Measurements from ENCODE around the gene RRP1B. TPM values are rescaled to one million over a fixed set of nuclear protein-coding genes. Genes with fewer than 3 reads are reported as not detected.

The RRP1B gene
- total and polyA plus RNA-seq, 2 experiments from 2014 or later, result 54.8 to 95.7 TPM

- peaks cover 3% of the 10 kb centered on the region; the same call in 1 of the 3 replicates for H3K9me3 Mint-ChIP-seq
- peak overlapping the region; percentile 92 for H3K4me2 ChIP-seq
- H3K27ac Mint-ChIP-seq, result no peak overlapping the region
- peaks cover 15% of the 10 kb centered on the region for H3K4me1 Mint-ChIP-seq
- H3K79me2 ChIP-seq (replicated peaks; ENCODE audit: insufficient read depth), result peaks cover 48% of the 10 kb centered on the region
- DNase-seq (ENCODE audit: low spot score) (no peak), ATAC-seq (peak; percentile 1; the same call in 2 of the 3 replicates)
- no peaks in the 10 kb centered on the region for H3K36me3 ChIP-seq (ENCODE audit: insufficient read depth)
- H3K27ac ChIP-seq (ENCODE audit: low read depth), result no peak overlapping the region
- no peaks in the 10 kb centered on the region; the same call in 2 of the 3 replicates for H3K36me3 Mint-ChIP-seq (ENCODE audit: low read depth)
- H3K9me2 ChIP-seq (ENCODE audit: insufficient read depth), result no peaks in the 10 kb centered on the region
- peak overlapping the region; percentile 86 for H3K4me3 ChIP-seq
- peaks cover 16% of the 10 kb centered on the region for H3K27me3 Mint-ChIP-seq (ENCODE audit: insufficient read depth, low read depth, poor library complexity)
- H3K4me1 ChIP-seq (ENCODE audit: insufficient read depth), result peaks cover 8% of the 10 kb centered on the region; the same call in 1 of the 2 replicates
- no peak overlapping the region for H2AFZ ChIP-seq
- peak overlapping the region; percentile 77 for H3K4me3 Mint-ChIP-seq
- 0 out of 2 replicates have a peak, but pooled peaks cover 3% of the 10 kb centered on the region for H3F3A ChIP-seq (replicated peaks; ENCODE audit: low read depth)
- H4K20me1 ChIP-seq (replicated peaks; ENCODE audit: insufficient read depth), result peaks cover 19% of the 10 kb centered on the region
- peaks cover 15% of the 10 kb centered on the region for H3K27me3 ChIP-seq (ENCODE audit: insufficient read depth)
- TF ChIP-seq NANOG (IDR thresholded peaks at IDR 0.05; ENCODE audit: borderline replicate concordance) (no peak), STAT1 (IDR thresholded peaks at IDR 0.05; ENCODE audit: unreplicated experiment) (no peak)
These were observed 61.3 kb downstream of the RRP1B start for GRCh38 chr21:43720539-43721166.

GRCh38 chr21:43721206-43721605, 61.8 kb downstream of the RRP1B start:
- Histone ChIP-seq H3K36me3 (ENCODE audit: insufficient read depth) (no peaks in the 10 kb centered on the region), H3K27ac (ENCODE audit: low read depth) (no peak overlapping the region), H2AFZ (no peak overlapping the region), H3K4me1 (ENCODE audit: insufficient read depth) (peaks cover 8% of the 10 kb centered on the region; the same call in 1 of the 2 replicates), H3F3A (replicated peaks; ENCODE audit: low read depth) (0 out of 2 replicates have a peak, but pooled peaks cover 3% of the 10 kb centered on the region), H3K79me2 (replicated peaks; ENCODE audit: insufficient read depth) (peaks cover 53% of the 10 kb centered on the region), H3K27me3 (ENCODE audit: insufficient read depth) (peaks cover 15% of the 10 kb centered on the region), H3K4me3 (no peak overlapping the region), H3K9me2 (ENCODE audit: insufficient read depth) (no peaks in the 10 kb centered on the region), H4K20me1 (replicated peaks; ENCODE audit: insufficient read depth) (peaks cover 19% of the 10 kb centered on the region), H3K4me2 (0 out of 2 replicates have a peak overlapping the region, but pooled peaks have one; percentile 92)
- Mint-ChIP-seq H3K27ac (no peak overlapping the region), H3K4me3 (peak overlapping the region; percentile 77), H3K9me3 (peaks cover 3% of the 10 kb centered on the region; the same call in 1 of the 3 replicates), H3K4me1 (peaks cover 18% of the 10 kb centered on the region), H3K36me3 (ENCODE audit: low read depth) (peaks cover 3% of the 10 kb centered on the region; the same call in 2 of the 3 replicates), H3K27me3 (ENCODE audit: insufficient read depth, low read depth, poor library complexity) (peaks cover 16% of the 10 kb centered on the region)
- DNase-seq (ENCODE audit: low spot score) (no peak), ATAC-seq (no peak)
- TF ChIP-seq ZNF462 (CRISPR knock-in tag; IDR thresholded peaks at IDR 0.05) (no peak), REST (IDR thresholded peaks at IDR 0.05; ENCODE audit: unreplicated experiment) (no peak), JUNB (IDR thresholded peaks at IDR 0.05; ENCODE audit: unreplicated experiment) (no peak), NANOG (IDR thresholded peaks at IDR 0.05; ENCODE audit: borderline replicate concordance) (no peak), STAT1 (IDR thresholded peaks at IDR 0.05; ENCODE audit: unreplicated experiment) (no peak), CTCF (conservative IDR thresholded peaks at IDR 0.05; ENCODE audit: low read depth in 2 of 2) (no peak), CREB1 (CRISPR knock-in tag; IDR thresholded peaks at IDR 0.05; ENCODE audit: low read depth) (no peak)

All from GM23338 (cell line).